ENCODE data around the gene ATG2B. TPM values are rescaled to one million over a fixed set of nuclear protein-coding genes. Genes with fewer than 3 reads are reported as not detected.

Gene ATG2B
- total and polyA plus RNA-seq, 9 of the 15 experiments (the other 6 are each of a cell fraction or from before 2014, with no cell fraction given) = 0.83 to 12.9 (median 8.7) TPM

DNA sequence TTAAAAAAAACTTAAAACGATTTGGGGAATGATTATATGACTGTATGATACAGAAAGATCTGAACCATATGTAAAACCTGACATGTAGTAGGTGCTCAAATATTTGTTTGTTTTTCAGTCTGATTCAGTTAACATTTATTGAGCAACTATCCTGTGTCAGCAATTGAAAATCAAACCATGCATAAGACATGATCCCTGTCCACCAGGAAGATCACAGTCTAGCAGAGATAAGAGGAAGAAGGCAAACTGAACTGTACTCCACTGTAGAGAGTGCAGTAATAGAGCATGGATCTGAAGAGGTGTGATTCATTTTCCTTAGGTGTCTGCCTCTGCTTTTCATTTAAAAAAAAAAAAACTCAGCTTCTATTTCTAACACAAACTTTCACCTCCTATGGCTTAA is 20.9 kb upstream of the ATG2B start:
- 0% methylated on average over 1 of the region's 1 CpG for WGBS (ENCODE audit: insufficient coverage, low coverage, missing lambda C conversion rate)
- POLR2A ChIA-PET = no interaction called here
- TF ChIP-seq, protein P1, sequence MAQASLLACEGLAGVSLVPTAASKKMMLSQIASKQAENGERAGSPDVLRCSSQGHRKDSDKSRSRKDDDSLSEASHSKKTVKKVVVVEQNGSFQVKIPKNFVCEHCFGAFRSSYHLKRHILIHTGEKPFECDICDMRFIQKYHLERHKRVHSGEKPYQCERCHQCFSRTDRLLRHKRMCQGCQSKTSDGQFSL (CRISPR knock-in tag; IDR thresholded peaks at IDR 0.05) = no peak
- TF ChIP-seq, protein P1 (tag; IDR thresholded peaks at IDR 0.05) = no peak
- TF ChIP-seq BRD9 (IDR thresholded peaks at IDR 0.05; ENCODE audit: low read depth, partially characterized antibody) (no peak), BRD4 (IDR thresholded peaks at IDR 0.05) (no peak), ZNF165 (CRISPR knock-in tag; IDR thresholded peaks at IDR 0.05; ENCODE audit: borderline replicate concordance) (no peak), RNF2 (IDR thresholded peaks at IDR 0.05) (no peak), FOXK2 (conservative IDR thresholded peaks at IDR 0.05 in 1 of 2, IDR thresholded peaks at IDR 0.05 in 1 of 2; ENCODE audit: low read depth in 2 of 2) (no peak), FOXJ2 (tag; IDR thresholded peaks at IDR 0.05) (no peak), ZNF133 (CRISPR knock-in tag; IDR thresholded peaks at IDR 0.05) (no peak), RBM39 (optimal IDR thresholded peaks at IDR 0.05; ENCODE audit: low read depth, low read length) (no peak), ZBTB49 (CRISPR knock-in tag; IDR thresholded peaks at IDR 0.05; ENCODE audit: borderline replicate concordance) (no peak), ZNF280A (IDR thresholded peaks at IDR 0.05; ENCODE audit: low read depth, partially characterized antibody) (no peak), JUN (IDR thresholded peaks at IDR 0.05; ENCODE audit: borderline replicate concordance, low read depth, low read length) (no peak), JUN (CRISPR knock-in tag; IDR thresholded peaks at IDR 0.05; ENCODE audit: borderline replicate concordance) (no peak), CC2D1A (IDR thresholded peaks at IDR 0.05) (no peak), MTA3 (IDR thresholded peaks at IDR 0.05; ENCODE audit: borderline replicate concordance) (no peak), SUPT5H (IDR thresholded peaks at IDR 0.05) (no peak)
- TF ChIP-seq, protein P2, sequence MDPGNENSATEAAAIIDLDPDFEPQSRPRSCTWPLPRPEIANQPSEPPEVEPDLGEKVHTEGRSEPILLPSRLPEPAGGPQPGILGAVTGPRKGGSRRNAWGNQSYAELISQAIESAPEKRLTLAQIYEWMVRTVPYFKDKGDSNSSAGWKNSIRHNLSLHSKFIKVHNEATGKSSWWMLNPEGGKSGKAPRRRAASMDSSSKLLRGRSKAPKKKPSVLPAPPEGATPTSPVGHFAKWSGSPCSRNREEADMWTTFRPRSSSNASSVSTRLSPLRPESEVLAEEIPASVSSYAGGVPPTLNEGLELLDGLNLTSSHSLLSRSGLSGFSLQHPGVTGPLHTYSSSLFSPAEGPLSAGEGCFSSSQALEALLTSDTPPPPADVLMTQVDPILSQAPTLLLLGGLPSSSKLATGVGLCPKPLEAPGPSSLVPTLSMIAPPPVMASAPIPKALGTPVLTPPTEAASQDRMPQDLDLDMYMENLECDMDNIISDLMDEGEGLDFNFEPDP (CRISPR knock-in tag; IDR thresholded peaks at IDR 0.05) = no peak

More for the DNA sequence above, 20.9 kb upstream of the ATG2B start:
- no peaks in the 10 kb centered on the region for H3K79me2 ChIP-seq (ENCODE audit: control insufficient read depth, insufficient read depth, low read length)
- in situ Hi-C loops (cut with MboI) (no loop called here), intact Hi-C loops (cut with micrococcal nuclease) (no loop called here)
- H3K9me1 ChIP-seq (ENCODE audit: control insufficient read depth, insufficient read depth, low read length) = no peaks in the 10 kb centered on the region
- H4K20me1 ChIP-seq (replicated peaks; ENCODE audit: control insufficient read depth, insufficient read depth, low read length) = no peaks in the 10 kb centered on the region
- H3K4me2 ChIP-seq (ENCODE audit: insufficient read depth, low read length) = no peak overlapping the region
- no peak overlapping the region for H3K27ac ChIP-seq (ENCODE audit: extremely low read depth, low read depth, low read length)
- CTCF ChIA-PET (ENCODE audit: low intra/inter-chr PET ratio) = no interaction called here
- no TSS peak for BruUV-seq (replicated peaks)
- peaks cover 37% of the 10 kb centered on the region for H3K36me3 ChIP-seq (ENCODE audit: control insufficient read depth, insufficient read depth, low read length)
- DNase-seq (ENCODE audit: extremely low read depth in 1 of 4, low spot score in 3 of 4) (no peak), ATAC-seq (no peak), FAIRE-seq (no peak)
- no peaks in the 10 kb centered on the region for H3K27me3 ChIP-seq (ENCODE audit: control insufficient read depth in 2 of 2, insufficient read depth in 2 of 2, low read length in 2 of 2)
- H2AFZ ChIP-seq (ENCODE audit: low read depth, low read length) = no peak overlapping the region
- no peaks in the 10 kb centered on the region for H3K4me1 ChIP-seq (replicated peaks in 1 of 2; ENCODE audit: control insufficient read depth in 2 of 2, insufficient read depth in 2 of 2, low read length in 2 of 2)
- H3K9me3 ChIP-seq (replicated peaks; ENCODE audit: control insufficient read depth, insufficient read depth, low read depth, low read length) = no peaks in the 10 kb centered on the region
- no peak overlapping the region for H3K4me3 ChIP-seq
- H3K9ac ChIP-seq (ENCODE audit: insufficient read depth in 1 of 2, low read depth in 2 of 2, low read length in 2 of 2) = no peak overlapping the region
